ENCODE results near the gene ARHGAP26. TPM values are rescaled to one million over a fixed set of nuclear protein-coding genes. Genes with fewer than 3 reads are reported as not detected.

Gene ARHGAP26
- total and polyA plus RNA-seq, 2 experiments from 2014 or later: 9.5 to 16.8 TPM

DNA sequence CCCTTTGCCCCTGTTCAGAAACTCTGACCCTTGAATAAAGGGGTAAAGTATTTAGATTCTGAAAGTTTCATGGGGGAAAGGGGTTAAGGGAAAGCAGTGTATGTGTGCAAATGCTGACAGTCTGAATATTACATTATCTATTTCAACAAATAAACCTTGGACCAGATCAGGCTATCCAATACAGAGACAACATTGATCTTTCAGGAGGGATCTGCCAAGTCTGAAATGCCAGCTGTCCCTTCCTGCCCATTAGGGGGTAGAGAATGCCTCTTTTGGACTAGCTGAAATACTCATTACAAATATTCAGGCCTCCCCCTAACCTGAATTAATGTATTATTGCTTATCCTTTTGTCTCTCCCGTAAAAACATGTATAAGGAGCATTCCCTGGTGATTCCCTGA, 413.8 kb downstream of the ARHGAP26 start:
- Mint-ChIP-seq H3K4me1 (peaks cover 2% of the 10 kb centered on the region; the same call in 1 of the 3 replicates), H3K27ac (no peak overlapping the region), H3K9me3 (no peaks in the 10 kb centered on the region), H3K27me3 (ENCODE audit: insufficient read depth, low read depth, poor library complexity) (no peaks in the 10 kb centered on the region), H3K36me3 (ENCODE audit: low read depth) (no peaks in the 10 kb centered on the region; the same call in 2 of the 3 replicates), H3K4me3 (no peak overlapping the region)
- DNase-seq (ENCODE audit: low spot score) (no peak), ATAC-seq (no peak)
- TF ChIP-seq POLR2AphosphoS5 (IDR thresholded peaks at IDR 0.05; ENCODE audit: low read depth) (no peak), EZH2 (IDR thresholded peaks at IDR 0.05; ENCODE audit: low read depth, unreplicated experiment) (no peak)
- Histone ChIP-seq H3F3A (replicated peaks; ENCODE audit: low read depth) (no peaks in the 10 kb centered on the region), H3K27me3 (ENCODE audit: insufficient read depth) (no peaks in the 10 kb centered on the region), H3K27ac (ENCODE audit: low read depth) (no peak overlapping the region), H3K36me3 (ENCODE audit: insufficient read depth) (no peaks in the 10 kb centered on the region), H4K20me1 (replicated peaks; ENCODE audit: insufficient read depth) (no peaks in the 10 kb centered on the region), H3K4me1 (ENCODE audit: insufficient read depth) (peaks cover 4% of the 10 kb centered on the region; the same call in 1 of the 2 replicates), H3K9me2 (ENCODE audit: insufficient read depth) (no peaks in the 10 kb centered on the region), H2AFZ (no peak overlapping the region), H3K4me2 (no peak overlapping the region), H3K79me2 (replicated peaks; ENCODE audit: insufficient read depth) (no peaks in the 10 kb centered on the region), H3K4me3 (no peak overlapping the region)

- DNase-seq (ENCODE audit: low spot score) (no peak), ATAC-seq (no peak)
- H3F3A ChIP-seq (replicated peaks; ENCODE audit: low read depth): no peaks in the 10 kb centered on the region
- H3K4me1 Mint-ChIP-seq: peaks cover 2% of the 10 kb centered on the region; the same call in 1 of the 3 replicates
- peaks cover 4% of the 10 kb centered on the region; the same call in 1 of the 2 replicates for H3K4me1 ChIP-seq (ENCODE audit: insufficient read depth)
- H3K9me2 ChIP-seq (ENCODE audit: insufficient read depth): no peaks in the 10 kb centered on the region
- no peaks in the 10 kb centered on the region for H3K9me3 Mint-ChIP-seq
- H4K20me1 ChIP-seq (replicated peaks; ENCODE audit: insufficient read depth): no peaks in the 10 kb centered on the region
- no peaks in the 10 kb centered on the region for H3K36me3 ChIP-seq (ENCODE audit: insufficient read depth)
- H3K27ac Mint-ChIP-seq: no peak overlapping the region
- H3K27ac ChIP-seq (ENCODE audit: low read depth): no peak overlapping the region
- no peak overlapping the region for H3K4me2 ChIP-seq
- H3K79me2 ChIP-seq (replicated peaks; ENCODE audit: insufficient read depth): no peaks in the 10 kb centered on the region
- H3K27me3 Mint-ChIP-seq (ENCODE audit: insufficient read depth, low read depth, poor library complexity): no peaks in the 10 kb centered on the region
- H3K4me3 Mint-ChIP-seq: no peak overlapping the region
- H3K27me3 ChIP-seq (ENCODE audit: insufficient read depth): no peaks in the 10 kb centered on the region
- H3K36me3 Mint-ChIP-seq (ENCODE audit: low read depth): no peaks in the 10 kb centered on the region
- no peak overlapping the region for H3K4me3 ChIP-seq
- H2AFZ ChIP-seq: no peak overlapping the region
- TF ChIP-seq STAT1 (IDR thresholded peaks at IDR 0.05; ENCODE audit: unreplicated experiment) (no peak), ZNF462 (CRISPR knock-in tag; IDR thresholded peaks at IDR 0.05) (no peak), EZH2phosphoT487 (IDR thresholded peaks at IDR 0.05; ENCODE audit: unreplicated experiment) (no peak), NANOG (IDR thresholded peaks at IDR 0.05; ENCODE audit: borderline replicate concordance) (no peak), ETS1 (IDR thresholded peaks at IDR 0.05) (no peak), ZNF331 (CRISPR knock-in tag; IDR thresholded peaks at IDR 0.05; ENCODE audit: low read depth) (no peak), EZH2 (IDR thresholded peaks at IDR 0.05; ENCODE audit: low read depth, unreplicated experiment) (no peak)
- TF ChIP-seq, protein P1, sequence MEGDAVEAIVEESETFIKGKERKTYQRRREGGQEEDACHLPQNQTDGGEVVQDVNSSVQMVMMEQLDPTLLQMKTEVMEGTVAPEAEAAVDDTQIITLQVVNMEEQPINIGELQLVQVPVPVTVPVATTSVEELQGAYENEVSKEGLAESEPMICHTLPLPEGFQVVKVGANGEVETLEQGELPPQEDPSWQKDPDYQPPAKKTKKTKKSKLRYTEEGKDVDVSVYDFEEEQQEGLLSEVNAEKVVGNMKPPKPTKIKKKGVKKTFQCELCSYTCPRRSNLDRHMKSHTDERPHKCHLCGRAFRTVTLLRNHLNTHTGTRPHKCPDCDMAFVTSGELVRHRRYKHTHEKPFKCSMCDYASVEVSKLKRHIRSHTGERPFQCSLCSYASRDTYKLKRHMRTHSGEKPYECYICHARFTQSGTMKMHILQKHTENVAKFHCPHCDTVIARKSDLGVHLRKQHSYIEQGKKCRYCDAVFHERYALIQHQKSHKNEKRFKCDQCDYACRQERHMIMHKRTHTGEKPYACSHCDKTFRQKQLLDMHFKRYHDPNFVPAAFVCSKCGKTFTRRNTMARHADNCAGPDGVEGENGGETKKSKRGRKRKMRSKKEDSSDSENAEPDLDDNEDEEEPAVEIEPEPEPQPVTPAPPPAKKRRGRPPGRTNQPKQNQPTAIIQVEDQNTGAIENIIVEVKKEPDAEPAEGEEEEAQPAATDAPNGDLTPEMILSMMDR (conservative IDR thresholded peaks at IDR 0.05; ENCODE audit: low read depth in 2 of 2): no peak
Measured at GRCh38 chr5:143186623-143187022, 416.4 kb downstream of the ARHGAP26 start.

Data from GM23338 (cell line).